ENCODE results near the gene GFOD1.

- no peak for TF ChIP-seq CEBPB (IDR thresholded peaks at IDR 0.05)
- no peak for TF ChIP-seq USF1 (IDR thresholded peaks at IDR 0.05)
- no peak for TF ChIP-seq YY1 (IDR thresholded peaks at IDR 0.05; ENCODE audit: low read depth)
- TF ChIP-seq TEAD4 (IDR thresholded peaks at IDR 0.05): no peak
- TF ChIP-seq, protein P1, sequence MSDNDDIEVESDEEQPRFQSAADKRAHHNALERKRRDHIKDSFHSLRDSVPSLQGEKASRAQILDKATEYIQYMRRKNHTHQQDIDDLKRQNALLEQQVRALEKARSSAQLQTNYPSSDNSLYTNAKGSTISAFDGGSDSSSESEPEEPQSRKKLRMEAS (IDR thresholded peaks at IDR 0.05): no peak
- no peak for TF ChIP-seq EP300 (IDR thresholded peaks at IDR 0.05; ENCODE audit: borderline replicate concordance)
- TF ChIP-seq, protein P2, sequence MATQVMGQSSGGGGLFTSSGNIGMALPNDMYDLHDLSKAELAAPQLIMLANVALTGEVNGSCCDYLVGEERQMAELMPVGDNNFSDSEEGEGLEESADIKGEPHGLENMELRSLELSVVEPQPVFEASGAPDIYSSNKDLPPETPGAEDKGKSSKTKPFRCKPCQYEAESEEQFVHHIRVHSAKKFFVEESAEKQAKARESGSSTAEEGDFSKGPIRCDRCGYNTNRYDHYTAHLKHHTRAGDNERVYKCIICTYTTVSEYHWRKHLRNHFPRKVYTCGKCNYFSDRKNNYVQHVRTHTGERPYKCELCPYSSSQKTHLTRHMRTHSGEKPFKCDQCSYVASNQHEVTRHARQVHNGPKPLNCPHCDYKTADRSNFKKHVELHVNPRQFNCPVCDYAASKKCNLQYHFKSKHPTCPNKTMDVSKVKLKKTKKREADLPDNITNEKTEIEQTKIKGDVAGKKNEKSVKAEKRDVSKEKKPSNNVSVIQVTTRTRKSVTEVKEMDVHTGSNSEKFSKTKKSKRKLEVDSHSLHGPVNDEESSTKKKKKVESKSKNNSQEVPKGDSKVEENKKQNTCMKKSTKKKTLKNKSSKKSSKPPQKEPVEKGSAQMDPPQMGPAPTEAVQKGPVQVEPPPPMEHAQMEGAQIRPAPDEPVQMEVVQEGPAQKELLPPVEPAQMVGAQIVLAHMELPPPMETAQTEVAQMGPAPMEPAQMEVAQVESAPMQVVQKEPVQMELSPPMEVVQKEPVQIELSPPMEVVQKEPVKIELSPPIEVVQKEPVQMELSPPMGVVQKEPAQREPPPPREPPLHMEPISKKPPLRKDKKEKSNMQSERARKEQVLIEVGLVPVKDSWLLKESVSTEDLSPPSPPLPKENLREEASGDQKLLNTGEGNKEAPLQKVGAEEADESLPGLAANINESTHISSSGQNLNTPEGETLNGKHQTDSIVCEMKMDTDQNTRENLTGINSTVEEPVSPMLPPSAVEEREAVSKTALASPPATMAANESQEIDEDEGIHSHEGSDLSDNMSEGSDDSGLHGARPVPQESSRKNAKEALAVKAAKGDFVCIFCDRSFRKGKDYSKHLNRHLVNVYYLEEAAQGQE (IDR thresholded peaks at IDR 0.05; ENCODE audit: low read depth): no peak
- no peak for TF ChIP-seq EGR1 (IDR thresholded peaks at IDR 0.05)
- TF ChIP-seq RAD21 (IDR thresholded peaks at IDR 0.05; ENCODE audit: low read depth): no peak
- TF ChIP-seq TAF1 (IDR thresholded peaks at IDR 0.05; ENCODE audit: low read depth): no peak
- no peak for TF ChIP-seq FOXM1 (IDR thresholded peaks at IDR 0.05; ENCODE audit: borderline replicate concordance, low read depth)
- no peak for TF ChIP-seq CREB1 (IDR thresholded peaks at IDR 0.05; ENCODE audit: low read depth)
- no peak for TF ChIP-seq NFIC (IDR thresholded peaks at IDR 0.05)
Observed at GRCh38 chr6:13339863-13340630, 147.4 kb downstream of the GFOD1 start.
